HG03521 (cell line): ENCODE measurements around the gene PLAC9.
"Not testable (repeated sequence)": the region's sequence is repeated elsewhere in the genome, so short reads cannot be mapped to it uniquely, and the experiment has no call there.

Experiments
- ATAC-seq: cut with Tn5 transposase; IDR thresholded peaks from one replicate; pipeline ENCODE4 v1.9.1; 2021; ENCODE audit warnings: mild to moderate bottlenecking, moderate library complexity; ENCODE audit not compliant: unreplicated experiment

Gene PLAC9, protein sequence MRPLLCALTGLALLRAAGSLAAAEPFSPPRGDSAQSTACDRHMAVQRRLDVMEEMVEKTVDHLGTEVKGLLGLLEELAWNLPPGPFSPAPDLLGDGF

DNA sequence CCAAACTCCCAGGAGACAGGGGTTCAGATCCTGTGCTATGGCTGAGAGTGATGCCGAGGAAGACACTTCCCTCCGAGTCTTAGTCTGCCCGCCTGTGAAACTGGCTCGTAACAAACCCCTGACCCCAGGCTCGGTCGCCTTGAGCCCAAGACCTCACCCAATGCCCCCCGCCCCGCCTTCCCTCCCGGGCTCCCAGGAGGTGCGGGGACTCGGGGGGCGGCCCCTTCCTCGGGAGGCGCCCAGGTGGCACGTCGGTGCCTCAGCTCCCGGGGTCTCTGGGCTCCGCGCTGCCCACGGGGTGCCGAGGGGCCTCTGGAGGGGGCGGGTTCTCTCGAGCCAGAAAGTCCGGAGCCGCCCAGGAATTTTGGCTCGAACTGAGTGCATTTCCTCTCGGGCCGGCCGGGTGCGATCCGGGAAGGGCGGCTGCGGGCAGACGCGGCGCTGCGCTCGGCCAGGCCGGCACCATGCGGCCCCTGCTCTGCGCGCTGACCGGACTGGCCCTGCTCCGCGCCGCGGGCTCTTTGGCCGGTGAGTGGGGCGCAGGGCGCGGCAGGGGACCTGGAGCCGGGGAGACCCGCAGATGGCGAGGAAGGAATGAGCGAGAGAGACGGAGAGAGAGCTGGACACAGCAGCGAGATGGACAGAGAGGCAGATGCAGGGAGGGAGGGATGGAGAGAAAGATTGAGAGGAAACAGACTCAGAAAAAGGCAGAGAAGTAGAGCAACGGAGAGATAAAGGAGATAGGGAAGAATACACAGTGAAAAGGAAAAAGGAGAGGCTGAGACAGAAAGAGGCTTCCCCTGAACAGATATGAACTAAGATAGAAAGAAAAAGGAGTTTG, at the start of gene PLAC9:
PLAC9 (plus strand) TSS at position 432 of the 841 bp plus-strand sequence; CDS start at position 465, 33 bp downstream.
- ATAC-seq, result no peak

DNA sequence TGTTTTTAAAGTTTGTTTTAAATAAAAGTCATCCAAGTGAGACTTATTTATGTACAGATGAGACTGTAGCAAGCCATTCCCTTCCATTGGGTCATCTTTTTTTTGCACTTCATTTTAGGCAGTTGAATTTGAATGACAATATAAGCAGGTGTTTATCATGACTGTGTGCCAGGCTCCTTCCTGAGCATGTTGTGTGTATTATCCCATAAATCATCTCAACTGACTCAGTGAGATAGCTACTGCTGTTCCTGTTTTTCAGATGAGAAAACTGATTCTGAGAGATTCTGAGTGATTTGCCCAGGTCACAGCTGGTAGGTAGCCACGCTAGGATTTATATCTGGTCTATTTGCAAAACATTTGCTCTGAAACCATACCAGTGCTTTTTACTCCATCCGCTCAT, 42.4 kb upstream of the PLAC9 start:
- ATAC-seq, result no peak

DNA sequence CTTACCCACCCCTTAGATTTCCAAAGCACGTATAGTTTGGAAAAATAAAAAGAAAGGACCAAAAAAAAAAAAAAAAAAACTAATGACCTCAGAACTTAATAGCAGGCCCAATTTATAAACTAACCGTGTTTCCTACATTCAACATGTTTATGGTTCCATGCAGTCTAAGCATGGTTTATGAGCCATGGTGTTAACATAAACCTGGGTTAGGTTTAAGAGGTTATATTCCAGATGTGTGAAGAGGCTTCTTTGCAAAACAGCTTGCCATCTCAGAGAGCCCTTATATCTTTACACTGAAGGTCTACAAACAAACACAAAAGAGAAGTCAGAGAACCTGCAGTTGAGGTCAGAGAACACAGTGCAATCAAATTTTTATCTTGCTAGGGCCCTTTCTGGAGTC, 38.3 kb upstream of the PLAC9 start:
- ATAC-seq, result no peak

DNA sequence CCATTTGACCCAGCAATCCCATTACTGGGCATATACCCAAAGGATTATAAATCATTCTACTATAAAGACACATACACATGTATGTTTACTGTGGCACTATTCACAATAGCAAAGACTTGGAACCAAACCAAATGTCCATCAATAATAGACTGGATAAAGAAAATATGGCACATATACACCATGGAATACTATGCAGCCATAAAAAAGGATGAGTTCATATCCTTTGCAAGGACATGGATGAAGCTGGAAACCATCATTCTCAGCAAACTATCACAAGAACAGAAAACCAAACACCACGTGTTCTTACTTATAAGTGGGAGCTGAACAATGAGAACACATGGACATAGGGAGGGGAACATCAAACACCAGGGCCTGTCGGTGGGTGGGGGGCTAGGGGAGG, 34.3 kb upstream of the PLAC9 start:
- not testable (repeated sequence) for ATAC-seq

DNA sequence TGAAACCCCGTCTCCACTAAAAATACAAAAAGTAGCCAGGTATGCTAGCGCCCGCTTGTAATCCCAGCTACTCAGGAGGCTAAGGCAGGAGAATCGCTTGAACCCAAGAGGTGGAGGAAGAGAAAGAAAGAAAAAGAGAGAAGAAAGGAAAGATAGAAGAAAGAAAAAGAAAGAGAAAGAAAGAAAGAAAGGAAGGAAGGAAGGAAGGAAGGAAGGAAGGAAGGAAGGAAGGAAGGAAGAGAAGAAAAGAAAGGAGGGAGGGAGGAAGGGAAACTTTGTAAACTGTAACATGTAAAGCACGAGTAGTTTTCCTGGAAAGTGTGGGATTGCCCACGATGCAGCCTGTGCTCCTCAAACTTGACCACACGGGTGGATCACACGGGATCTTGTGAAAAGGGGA, 33.2 kb upstream of the PLAC9 start:
- not testable (repeated sequence) for ATAC-seq

- ATAC-seq, result no peak
These were observed 32.4 kb upstream of the PLAC9 start for GRCh38 chr10:80100116-80100515.

DNA sequence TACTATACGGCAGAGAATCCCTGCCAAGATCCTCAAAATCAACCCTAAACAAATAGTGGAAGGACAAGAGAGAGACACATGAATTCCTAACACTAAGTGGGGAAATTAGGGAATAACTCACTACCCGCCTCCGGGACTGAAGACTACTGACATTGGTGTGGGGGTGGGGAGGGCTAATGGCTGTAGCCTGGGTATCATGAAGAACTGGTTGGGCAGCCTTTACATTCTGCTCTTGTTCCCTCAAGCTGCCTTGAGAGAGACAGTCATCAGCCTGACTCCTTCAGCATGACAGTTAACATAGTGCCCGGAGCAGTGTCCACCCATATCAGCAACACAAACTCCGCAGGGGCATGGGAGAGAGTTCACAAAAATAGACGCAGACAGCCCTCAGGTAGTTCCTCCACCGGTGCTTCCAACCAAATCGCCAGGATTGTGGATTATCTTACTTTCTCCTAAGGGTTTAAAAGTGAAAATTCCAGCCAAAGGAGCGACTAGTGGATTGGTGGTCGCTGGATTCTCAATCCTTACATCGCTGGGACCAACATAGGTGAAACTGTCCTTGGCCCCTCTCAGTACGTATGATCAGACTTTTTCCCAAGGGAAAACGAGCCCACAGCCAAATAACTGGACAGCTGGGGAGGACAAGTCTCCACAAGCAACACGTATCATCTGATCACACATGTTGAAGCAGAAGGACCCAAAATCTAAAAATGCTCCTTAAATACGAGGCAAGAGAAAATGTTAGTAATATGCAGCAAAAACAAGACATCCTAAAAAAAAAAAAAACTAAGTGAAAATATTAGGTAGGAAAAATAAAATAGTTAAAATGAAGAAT, 31.5 kb upstream of the PLAC9 start:
- ATAC-seq, result no peak

GRCh38 chr10:80104066-80104926, 28.2 kb upstream of the PLAC9 start:
- peak; percentile 98 for ATAC-seq

DNA sequence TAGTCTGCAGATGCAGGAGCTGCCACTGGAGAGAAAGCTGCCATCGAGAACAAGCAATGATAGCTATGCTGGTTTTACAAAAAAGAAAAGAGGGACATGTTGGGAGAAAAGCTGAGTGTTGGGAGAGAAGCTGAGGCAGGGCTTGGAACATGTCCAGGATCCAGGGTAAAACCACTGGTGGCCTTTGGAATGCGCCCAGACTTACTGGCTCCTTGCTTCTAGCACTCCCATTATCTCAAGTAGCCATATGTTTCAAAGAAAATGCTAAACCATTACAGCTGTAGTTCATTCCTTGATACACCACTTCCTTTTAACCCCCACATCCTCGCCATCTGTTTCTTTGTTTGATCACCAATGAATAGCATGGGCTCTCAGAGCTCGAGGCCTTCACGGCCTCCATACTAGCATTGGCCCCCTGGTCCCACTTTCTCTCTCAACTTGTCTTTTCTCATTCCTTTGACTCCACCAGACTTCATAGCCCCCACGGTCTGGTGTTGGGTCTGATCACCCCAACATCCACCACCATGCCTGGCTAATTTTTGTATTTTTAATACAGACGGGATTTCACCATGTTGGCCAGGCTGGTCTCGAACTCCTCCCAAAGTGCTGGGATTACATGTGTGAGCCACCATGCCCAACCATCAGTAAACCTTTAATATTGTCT, 23.8 kb upstream of the PLAC9 start:
- ATAC-seq, result no peak

- no peak for ATAC-seq
These were observed 21.5 kb upstream of the PLAC9 start for GRCh38 chr10:80110986-80111385.

GRCh38 chr10:80118669-80119068, 13.9 kb upstream of the PLAC9 start:
- ATAC-seq, result no peak

- no peak for ATAC-seq
These were observed 10.3 kb upstream of the PLAC9 start for GRCh38 chr10:80122110-80122710.

- no peak for ATAC-seq
These were observed 9.8 kb upstream of the PLAC9 start for GRCh38 chr10:80122746-80123145.

DNA sequence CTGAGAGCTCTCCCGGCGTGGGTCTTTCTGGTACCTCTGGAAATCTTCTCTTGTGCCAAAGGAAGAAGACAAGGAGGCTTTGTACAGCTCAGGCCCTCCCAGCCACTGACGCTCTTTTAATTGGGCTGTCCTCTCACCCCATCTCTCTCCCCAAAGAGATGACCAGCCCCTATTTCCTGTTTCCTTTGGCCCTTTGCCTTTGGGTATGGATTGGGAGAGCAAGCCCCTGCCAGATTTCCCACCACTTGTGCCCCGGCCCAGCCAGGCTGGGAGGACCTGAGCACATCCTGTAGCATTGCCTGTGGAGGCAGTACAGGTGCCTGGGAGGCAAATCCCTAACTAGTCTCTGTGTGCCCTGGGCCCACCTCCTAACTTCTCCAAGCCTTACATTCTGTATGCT, 5.7 kb upstream of the PLAC9 start:
- ATAC-seq, result no peak

DNA sequence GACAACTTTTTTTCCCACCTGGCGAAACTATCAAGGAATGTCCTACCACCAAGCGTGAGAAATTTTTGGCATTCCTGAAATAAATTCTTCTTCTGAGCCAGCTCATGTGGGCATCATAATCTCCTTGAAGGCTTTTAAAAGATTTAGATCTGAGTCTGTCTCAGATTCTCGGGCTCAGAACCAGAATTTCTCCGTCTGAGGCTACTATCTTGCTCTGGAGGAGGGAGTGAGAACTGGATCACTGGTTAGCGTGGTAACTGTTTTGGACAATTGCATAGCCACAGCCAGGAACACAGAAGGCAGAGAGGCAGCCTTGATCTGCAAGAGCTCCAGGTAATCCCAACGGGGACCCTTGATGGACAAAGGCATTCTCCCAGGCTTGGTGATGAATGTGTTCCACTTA, 1.0 kb upstream of the PLAC9 start:
- ATAC-seq, result no peak

GRCh38 chr10:80133206-80133605, 676 bp downstream of the PLAC9 start:
- ATAC-seq, result no peak

GRCh38 chr10:80133687-80134086, 1.2 kb downstream of the PLAC9 start:
- not testable (repeated sequence) for ATAC-seq

DNA sequence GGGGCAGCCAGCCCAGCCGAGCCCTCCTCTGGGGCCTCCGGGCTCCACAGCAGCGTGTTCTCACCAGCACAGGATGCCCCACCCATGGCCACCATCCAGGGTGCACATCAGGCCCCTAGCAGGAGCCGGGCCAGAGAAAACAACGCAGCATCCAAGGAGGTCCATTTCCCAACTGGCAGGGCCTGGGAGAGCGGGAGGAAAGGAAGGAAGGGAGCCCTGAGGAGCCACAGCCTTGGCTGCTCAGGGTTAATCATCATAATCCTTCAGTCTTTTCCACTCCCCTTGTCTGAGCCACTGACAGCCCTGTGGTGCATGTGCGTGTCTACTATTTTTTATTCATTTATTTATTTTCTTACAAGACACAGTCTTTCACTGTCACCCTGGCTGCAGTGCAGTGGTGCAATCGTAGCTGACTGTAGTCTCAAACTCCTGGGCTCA, 3.6 kb downstream of the PLAC9 start:
- ATAC-seq, result no peak

GRCh38 chr10:80137031-80137862, 4.7 kb downstream of the PLAC9 start:
- no peak for ATAC-seq
